Esophagus squamous epithelium (tissue), 5 donors: ENCODE measurements around the gene XPNPEP2. TPM values are rescaled to one million over a fixed set of nuclear protein-coding genes. Genes with fewer than 3 reads are reported as not detected.
A peak's percentile ranks its signal among the peaks of the same experiment; 100 is the strongest.

Experiments used
- DNase-seq: peaks from one replicate; lab custom pipeline; 2025; lab: John Stamatoyannopoulos, UW
- H3K27ac ChIP-seq, 4 donors: fragments of 200-600 bp; sonication (generic); one replicate each; pipeline ENCODE4 v1.5.1; 2016 to 2019; ENCODE audit warnings: mild to moderate bottlenecking in 1 of 4
- H3K27me3 ChIP-seq, 4 donors: fragments of 200-600 bp; sonication (generic); 1 replicate in 3 of 4; 2 replicates in 1 of 4; pipeline versions ENCODE4 v1.5.1 to v1.6.0; 2017 to 2021; ENCODE audit warnings: antibody characterized with exemption in 1 of 4
- H3K36me3 ChIP-seq, 3 donors: fragments of 200-600 bp; sonication (generic); one replicate each; pipeline ENCODE4 v1.5.1; 2016 to 2019
- H3K4me1 ChIP-seq, 3 donors: fragments of 200-600 bp; sonication (generic); one replicate each; pipeline ENCODE4 v1.5.1; 2017 to 2019
- H3K4me3 ChIP-seq, 4 donors: fragments of 200-600 bp; sonication (generic); 1 replicate in 3 of 4; 2 replicates in 1 of 4; pipeline ENCODE4 v1.5.1; 2016 to 2019; ENCODE audit warnings: mild to moderate bottlenecking in 2 of 4, moderate library complexity in 1 of 4
- H3K9me3 ChIP-seq, 3 donors: fragments of 200-600 bp; sonication (generic); one replicate each; pipeline ENCODE4 v1.5.1; 2016 to 2019
- POLR2A ChIP-seq, 4 donors: fragments of 450-650 bp; IDR thresholded peaks; one replicate each; pipeline ENCODE4 v1.6.1; 2017; ENCODE audit warnings: antibody characterized with exemption in 4 of 4, mild to moderate bottlenecking in 4 of 4, moderate library complexity in 3 of 4
- WGBS, 2 donors: methylation state at CpG; one replicate each; pipeline ENCODE4 v1.1.5; 2018; 5-methylcytosine and 5-hydroxymethylcytosine counted together
- intact Hi-C: fragments of 100-400 bp; cut with DNase I; formaldehyde crosslinking; loops from one replicate; pipeline ENCODE4 v1.15.0; 2022
- total RNA-seq, 4 donors: library from RNA; depleted of rRNA; stranded (reverse); fragments of >200 nt; gene quantifications; one replicate each; pipeline ENCODE4 v1.1.0, GENCODE V29; 2016
- TF ChIP-seq, protein P1 (sequence below), 6 experiments: fragments of 450-650 bp in 4 of 6; fragments of 200-600 bp in 2 of 6; sonication (generic) in 2 of 6; IDR thresholded peaks; one replicate each; pipeline ENCODE4 v1.5.1; 2016 to 2019; ENCODE audit warnings: antibody characterized with exemption in 6 of 6, mild to moderate bottlenecking in 4 of 6, moderate library complexity in 4 of 6
- donor health status: DM: yes; HTN: yes; CAD: no.

XPNPEP2 gene
- total RNA-seq, 4 donors from 2014 or later, result 0.88 to 5.7 (median 3.6) TPM; not detected in 1

- intact Hi-C loops, result no loop called here
- Histone ChIP-seq H3K27ac (no peak overlapping the region), H3K27me3 (no peaks in the 10 kb centered on the region), H3K36me3 (no peaks in the 10 kb centered on the region), H3K4me3 (no peak overlapping the region), H3K9me3 (no peaks in the 10 kb centered on the region), H3K4me1 (no peaks in the 10 kb centered on the region)
- TF ChIP-seq, protein P1, sequence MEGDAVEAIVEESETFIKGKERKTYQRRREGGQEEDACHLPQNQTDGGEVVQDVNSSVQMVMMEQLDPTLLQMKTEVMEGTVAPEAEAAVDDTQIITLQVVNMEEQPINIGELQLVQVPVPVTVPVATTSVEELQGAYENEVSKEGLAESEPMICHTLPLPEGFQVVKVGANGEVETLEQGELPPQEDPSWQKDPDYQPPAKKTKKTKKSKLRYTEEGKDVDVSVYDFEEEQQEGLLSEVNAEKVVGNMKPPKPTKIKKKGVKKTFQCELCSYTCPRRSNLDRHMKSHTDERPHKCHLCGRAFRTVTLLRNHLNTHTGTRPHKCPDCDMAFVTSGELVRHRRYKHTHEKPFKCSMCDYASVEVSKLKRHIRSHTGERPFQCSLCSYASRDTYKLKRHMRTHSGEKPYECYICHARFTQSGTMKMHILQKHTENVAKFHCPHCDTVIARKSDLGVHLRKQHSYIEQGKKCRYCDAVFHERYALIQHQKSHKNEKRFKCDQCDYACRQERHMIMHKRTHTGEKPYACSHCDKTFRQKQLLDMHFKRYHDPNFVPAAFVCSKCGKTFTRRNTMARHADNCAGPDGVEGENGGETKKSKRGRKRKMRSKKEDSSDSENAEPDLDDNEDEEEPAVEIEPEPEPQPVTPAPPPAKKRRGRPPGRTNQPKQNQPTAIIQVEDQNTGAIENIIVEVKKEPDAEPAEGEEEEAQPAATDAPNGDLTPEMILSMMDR (IDR thresholded peaks at IDR 0.05), result no peak
- no peak for TF ChIP-seq POLR2A (IDR thresholded peaks at IDR 0.05)
- DNase-seq, result no peak
- 79 to 100% methylated on average over 2 to 4 of the region's 4 CpGs for WGBS, 2 donors
Observed at GRCh38 chrX:129700536-129700935, 38.2 kb upstream of the XPNPEP2 start.

DNA sequence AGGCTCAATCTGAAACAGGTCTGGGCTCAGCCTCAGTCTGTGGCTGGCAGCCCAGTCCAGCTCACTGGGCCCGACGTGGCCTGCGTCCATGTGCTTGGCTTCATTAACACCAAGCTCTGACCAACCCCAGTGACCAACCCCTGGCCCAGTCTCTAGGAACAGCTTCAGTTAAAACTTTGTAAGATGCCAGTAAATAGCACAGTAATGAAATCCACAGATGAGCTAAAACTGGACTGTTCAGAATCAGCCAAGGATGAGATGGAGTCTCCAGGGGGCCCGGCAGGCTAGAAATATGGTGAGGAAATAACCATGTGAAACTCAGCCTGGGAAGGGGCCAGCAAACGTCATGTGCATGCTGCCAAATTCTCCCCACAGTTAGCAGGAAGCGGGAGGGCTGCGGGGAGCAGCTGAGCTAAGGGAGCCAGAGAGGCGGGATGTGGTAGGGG lies 37.1 kb upstream of the XPNPEP2 start:
- 55 to 62% methylated on average over 4 to 7 of the region's 8 CpGs for WGBS, 2 donors
- intact Hi-C loops, result no loop called here
- peak overlapping the region in 1 of 4 donors; percentile 61 for H3K27ac ChIP-seq

DNA sequence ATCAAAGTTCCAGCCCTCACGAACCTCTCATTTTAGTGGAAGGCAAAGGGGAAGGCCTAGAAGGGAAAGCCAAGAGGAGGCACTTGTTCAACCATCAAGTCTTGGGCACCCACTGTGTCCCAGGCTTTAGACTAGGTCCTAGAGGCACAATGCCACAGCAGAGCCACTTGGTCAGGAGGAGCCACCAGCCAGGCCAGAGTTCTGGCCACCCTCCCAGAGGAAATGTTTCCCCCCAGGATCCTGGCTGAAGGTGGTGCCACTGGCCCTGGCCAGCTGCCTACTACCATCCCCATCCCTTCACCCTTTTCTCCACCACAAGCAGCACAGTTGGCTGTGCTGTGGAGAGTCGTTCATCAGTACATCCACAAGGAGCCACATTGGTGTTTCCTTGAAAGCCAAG lies 34.3 kb upstream of the XPNPEP2 start:
- Histone ChIP-seq H3K27me3 (no peaks in the 10 kb centered on the region), H3K27ac (no peak overlapping the region), H3K4me3 (no peak overlapping the region), H3K4me1 (no peaks in the 10 kb centered on the region), H3K36me3 (no peaks in the 10 kb centered on the region), H3K9me3 (no peaks in the 10 kb centered on the region)
- intact Hi-C loops, result no loop called here
- TF ChIP-seq, protein P1 (IDR thresholded peaks at IDR 0.05), result no peak
- no peak for TF ChIP-seq POLR2A (IDR thresholded peaks at IDR 0.05)
- DNase-seq, result no peak
- 44% methylated on average over 1 of the region's 2 CpGs; no CpG with 5 or more reads in 1 of the 2 donors for WGBS, 2 donors

More for the DNA sequence above, 37.1 kb upstream of the XPNPEP2 start:
- DNase-seq, result no peak
- Histone ChIP-seq H3K27me3 (no peaks in the 10 kb centered on the region), H3K36me3 (no peaks in the 10 kb centered on the region), H3K9me3 (no peaks in the 10 kb centered on the region), H3K4me3 (no peak overlapping the region), H3K4me1 (no peaks in the 10 kb centered on the region)
- no peak for TF ChIP-seq POLR2A (IDR thresholded peaks at IDR 0.05)
- TF ChIP-seq, protein P1 (IDR thresholded peaks at IDR 0.05), result no peak

- no peak overlapping the region for H3K4me3 ChIP-seq
- WGBS, 2 donors, result 75 to 82% methylated on average over 2 to 4 of the region's 4 CpGs
- no peaks in the 10 kb centered on the region for H3K4me1 ChIP-seq
- no peak for DNase-seq
- no peaks in the 10 kb centered on the region for H3K9me3 ChIP-seq
- H3K27me3 ChIP-seq, result no peaks in the 10 kb centered on the region
- no peak for TF ChIP-seq POLR2A (IDR thresholded peaks at IDR 0.05)
- TF ChIP-seq, protein P1 (IDR thresholded peaks at IDR 0.05), result no peak
- intact Hi-C loops, result no loop called here
- no peak overlapping the region for H3K27ac ChIP-seq
- H3K36me3 ChIP-seq, result no peaks in the 10 kb centered on the region
Observed at GRCh38 chrX:129705377-129705925, 33.3 kb upstream of the XPNPEP2 start.

DNA sequence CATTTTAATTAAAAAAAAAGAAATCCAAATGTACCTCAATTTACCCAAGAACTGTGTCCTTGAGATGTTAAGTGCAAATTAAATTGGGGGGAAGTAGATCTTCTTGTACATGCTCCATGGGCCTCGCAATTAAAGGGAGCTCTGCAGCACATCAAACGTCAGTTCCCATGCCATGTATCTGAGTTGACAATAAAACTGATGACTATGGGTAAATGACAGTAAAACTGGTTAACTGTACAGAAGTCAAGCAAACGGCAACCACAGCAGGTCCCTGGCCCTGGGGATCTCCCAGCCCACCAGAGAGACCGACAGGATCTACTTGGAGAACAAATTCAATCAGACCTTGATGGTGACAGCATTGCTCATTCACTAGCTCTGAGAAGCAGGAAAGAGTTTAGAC lies 32.8 kb upstream of the XPNPEP2 start:
- whole genome bisulfite sequencing, 2 donors, result 75 to 100% methylated on average over 2 to 4 of the region's 4 CpGs

More for the DNA sequence above, 32.8 kb upstream of the XPNPEP2 start:
- intact Hi-C loops, result no loop called here
- no peak overlapping the region for H3K4me3 ChIP-seq
- H3K9me3 ChIP-seq, result no peaks in the 10 kb centered on the region
- H3K27ac ChIP-seq, result no peak overlapping the region
- H3K27me3 ChIP-seq, result no peaks in the 10 kb centered on the region
- H3K36me3 ChIP-seq, result no peaks in the 10 kb centered on the region
- H3K4me1 ChIP-seq, result no peaks in the 10 kb centered on the region
- TF ChIP-seq, protein P1 (IDR thresholded peaks at IDR 0.05), result no peak
- TF ChIP-seq POLR2A (IDR thresholded peaks at IDR 0.05), result no peak
- DNase-seq, result no peak
